Measurements from ENCODE around the gene PTRH1.

- TF ChIP-seq POLR2A (IDR thresholded peaks at IDR 0.05) (no peak), CTCF (IDR thresholded peaks at IDR 0.05) (no peak), POLR2AphosphoS5 (IDR thresholded peaks at IDR 0.05) (no peak)
These were observed 6.7 kb upstream of the PTRH1 start for GRCh38 chr9:127722055-127722745.
